ENCODE results near the gene ZFP92.

Gene ZFP92

DNA sequence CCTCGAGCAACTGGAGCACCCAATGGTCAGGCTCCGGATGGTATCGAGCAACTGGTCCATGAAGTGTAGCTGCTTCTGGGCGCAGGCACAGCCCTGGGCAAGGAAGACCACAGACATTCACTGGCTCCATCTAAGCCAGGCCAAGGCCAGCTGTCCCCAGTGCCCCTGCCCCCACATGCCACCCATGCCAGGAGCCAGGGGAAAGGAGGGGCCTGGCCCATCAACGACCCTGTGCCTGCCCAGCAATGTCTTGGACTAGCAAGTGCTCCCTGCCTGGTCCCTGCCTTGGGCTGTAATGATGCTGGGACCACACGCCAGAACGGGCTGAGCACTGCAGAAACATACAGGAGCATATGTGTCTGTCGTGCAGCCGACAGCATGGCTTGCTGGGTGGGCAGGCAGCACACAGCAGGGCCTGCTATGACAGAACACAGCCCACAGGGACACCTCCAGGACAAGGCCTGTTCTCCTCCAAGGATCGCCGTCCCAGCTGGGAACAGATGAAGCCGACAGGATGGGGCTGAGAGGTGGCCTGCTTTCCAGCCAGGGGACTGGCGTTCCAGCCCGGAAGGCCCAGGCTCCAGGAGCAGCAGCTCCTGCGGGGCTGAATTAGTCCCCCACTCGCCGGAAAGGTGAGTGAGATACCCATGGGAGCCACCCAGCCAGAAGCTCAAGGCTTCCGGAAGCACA lies 46.0 kb downstream of the ZFP92 start:
- TF ChIP-seq, protein P1, sequence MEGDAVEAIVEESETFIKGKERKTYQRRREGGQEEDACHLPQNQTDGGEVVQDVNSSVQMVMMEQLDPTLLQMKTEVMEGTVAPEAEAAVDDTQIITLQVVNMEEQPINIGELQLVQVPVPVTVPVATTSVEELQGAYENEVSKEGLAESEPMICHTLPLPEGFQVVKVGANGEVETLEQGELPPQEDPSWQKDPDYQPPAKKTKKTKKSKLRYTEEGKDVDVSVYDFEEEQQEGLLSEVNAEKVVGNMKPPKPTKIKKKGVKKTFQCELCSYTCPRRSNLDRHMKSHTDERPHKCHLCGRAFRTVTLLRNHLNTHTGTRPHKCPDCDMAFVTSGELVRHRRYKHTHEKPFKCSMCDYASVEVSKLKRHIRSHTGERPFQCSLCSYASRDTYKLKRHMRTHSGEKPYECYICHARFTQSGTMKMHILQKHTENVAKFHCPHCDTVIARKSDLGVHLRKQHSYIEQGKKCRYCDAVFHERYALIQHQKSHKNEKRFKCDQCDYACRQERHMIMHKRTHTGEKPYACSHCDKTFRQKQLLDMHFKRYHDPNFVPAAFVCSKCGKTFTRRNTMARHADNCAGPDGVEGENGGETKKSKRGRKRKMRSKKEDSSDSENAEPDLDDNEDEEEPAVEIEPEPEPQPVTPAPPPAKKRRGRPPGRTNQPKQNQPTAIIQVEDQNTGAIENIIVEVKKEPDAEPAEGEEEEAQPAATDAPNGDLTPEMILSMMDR (IDR thresholded peaks at IDR 0.05; ENCODE audit: borderline replicate concordance, insufficient read depth, low read depth, low read length), result no peak
- H3K4me3 ChIP-seq (ENCODE audit: low read depth, low read length), result no peak overlapping the region

DNA sequence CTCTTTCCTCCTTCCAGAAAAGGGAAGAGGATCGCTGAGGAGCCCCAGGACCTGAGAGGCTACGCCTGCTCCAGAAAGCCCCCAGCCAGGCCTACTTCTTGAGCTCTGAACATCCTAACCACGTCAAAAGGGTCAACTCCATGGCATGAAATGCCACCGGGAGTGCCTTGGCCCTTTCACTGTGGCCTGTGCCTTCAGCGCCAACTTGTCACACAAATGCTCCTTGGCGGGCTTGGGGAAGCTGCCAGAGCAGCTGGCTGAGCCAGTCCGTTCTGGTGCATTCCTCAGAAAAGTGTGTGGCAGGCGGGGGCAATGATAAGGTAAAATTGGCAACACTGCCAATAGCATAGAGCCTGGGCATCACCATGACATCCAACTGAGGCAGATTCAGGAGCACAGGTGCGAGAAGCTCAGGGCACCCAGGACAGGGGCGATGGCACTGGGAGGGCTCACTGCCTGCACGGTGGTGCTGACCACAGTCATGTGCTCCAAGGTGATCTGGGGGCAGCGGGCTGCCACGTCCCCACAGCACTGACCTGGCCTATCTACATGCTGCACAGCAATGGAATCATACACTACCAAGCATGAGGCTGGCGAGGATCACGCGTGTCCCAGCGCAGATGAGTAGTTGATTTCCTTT lies 46.7 kb downstream of the ZFP92 start:
- TF ChIP-seq, protein P1 (IDR thresholded peaks at IDR 0.05; ENCODE audit: borderline replicate concordance, insufficient read depth, low read depth, low read length), result no peak
- H3K4me3 ChIP-seq (ENCODE audit: low read depth, low read length), result no peak overlapping the region

DNA sequence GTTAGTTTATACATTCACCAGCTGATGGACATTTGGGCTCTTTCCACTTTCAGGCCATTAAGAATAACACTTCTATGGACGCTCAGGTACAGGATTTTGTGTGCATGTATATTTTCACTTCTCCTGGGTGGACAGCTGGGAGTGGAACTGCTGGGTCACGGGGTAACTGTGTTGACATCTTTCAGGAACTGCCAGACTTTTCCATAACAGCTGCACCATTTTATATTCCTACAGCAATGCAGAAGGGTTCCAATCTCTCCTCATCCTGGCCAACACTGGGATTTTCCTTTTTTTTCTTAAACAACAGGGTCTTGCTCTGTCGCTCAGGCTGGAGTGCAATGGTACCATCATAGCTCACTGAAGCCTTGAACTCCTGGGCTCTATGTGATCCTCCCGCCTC lies 47.2 kb downstream of the ZFP92 start:
- H3K4me3 ChIP-seq (ENCODE audit: low read depth, low read length), result no peak overlapping the region
- TF ChIP-seq, protein P1 (IDR thresholded peaks at IDR 0.05; ENCODE audit: borderline replicate concordance, insufficient read depth, low read depth, low read length), result no peak

DNA sequence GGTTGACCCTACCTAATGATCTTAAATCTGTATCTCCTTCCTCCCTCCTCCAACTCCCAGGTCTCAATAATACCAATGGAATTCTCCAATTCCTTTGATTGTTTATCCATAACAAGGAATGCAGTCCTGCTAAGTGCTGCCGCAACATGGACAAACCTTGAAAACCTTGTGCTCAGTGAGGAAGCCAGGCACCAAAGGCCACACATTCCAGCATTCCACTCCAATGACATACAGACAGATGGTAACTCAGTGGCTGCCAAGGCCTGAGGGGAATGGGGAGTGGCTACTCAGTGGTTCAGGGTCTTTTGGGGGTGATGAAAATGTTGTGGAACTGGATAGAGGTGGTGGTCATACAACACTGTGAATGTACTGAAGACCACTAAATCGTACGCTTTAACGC lies 48.7 kb downstream of the ZFP92 start:
- TF ChIP-seq, protein P1 (IDR thresholded peaks at IDR 0.05; ENCODE audit: borderline replicate concordance, insufficient read depth, low read depth, low read length), result no peak
- no peak overlapping the region for H3K4me3 ChIP-seq (ENCODE audit: low read depth, low read length)

DNA sequence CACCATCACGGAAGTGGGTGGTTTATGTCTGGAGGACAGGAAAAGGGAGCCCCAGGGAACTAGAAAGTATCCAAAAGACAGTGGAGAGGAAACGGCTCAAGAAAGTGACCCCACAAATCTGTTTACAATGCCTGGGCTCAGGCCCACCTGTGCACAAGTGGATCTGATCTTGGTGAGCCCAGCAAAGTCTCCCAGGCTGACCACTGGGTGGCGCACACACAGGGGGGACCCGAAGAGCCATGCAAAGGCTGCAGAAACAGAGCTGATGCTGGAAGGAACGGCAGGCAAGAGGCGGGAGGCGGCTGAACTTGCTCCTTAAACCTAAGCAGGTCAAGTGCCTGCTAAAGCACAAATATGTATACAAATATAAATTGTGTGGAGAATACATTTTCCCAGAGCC lies 49.6 kb downstream of the ZFP92 start:
- H3K4me3 ChIP-seq (ENCODE audit: low read depth, low read length), result no peak overlapping the region
- TF ChIP-seq, protein P1 (IDR thresholded peaks at IDR 0.05; ENCODE audit: borderline replicate concordance, insufficient read depth, low read depth, low read length), result peak; percentile 77
